Right ventricle myocardium superior (tissue), 1 donor: ENCODE data around the gene STUM. TPM values are rescaled to one million over a fixed set of nuclear protein-coding genes. Genes with fewer than 3 reads are reported as not detected.
"Not testable (repeated sequence)": the region's sequence is repeated elsewhere in the genome, so short reads cannot be mapped to it uniquely, and the experiment has no call there.

Experiments used
- ATAC-seq: fragments of 200-7000 bp; cut with Tn5 transposase; one replicate; pipeline ENCODE4 v1.9.1; 2020; ENCODE audit warnings: mild to moderate bottlenecking; ENCODE audit not compliant: poor library complexity
- DNase-seq: peaks from one replicate; pipeline ENCODE4 v3.0.0-alpha.2; 2020
- intact Hi-C: fragments of 100-400 bp; cut with DNase I; formaldehyde crosslinking; loops from one replicate; pipeline ENCODE4 v1.11.2; 2022
- long read RNA-seq: library from polyadenylated mRNA; unstranded; transcript quantifications from one replicate; pipeline ENCODE4 v2.0.0, GENCODE V29; 2021
- total RNA-seq: library from RNA; stranded (reverse); fragmentation: NEBNext Ultra II Directional; extraction: Animal tissue kit (Norgen Biotek cat#: 25700); gene quantifications from one replicate; pipeline ENCODE4 v1.2.1, GENCODE V29; 2021
- donor health status: DM: no; HTN: yes; CAD: no; lungs with severe emphysema.

STUM gene
- total RNA-seq: 1.2 TPM
- long read RNA-seq, partial matches to known transcripts: 0 of 1 reads
- long read RNA-seq, other reads (novel, unspliced or antisense): 1 of 1 reads

GRCh38 chr1:226548256-226549093 lies at the start of gene STUM:
STUM (plus strand) TSS chr1:226548764; CDS start chr1:226548905, 141 bp downstream.
- DNase-seq (no peak), ATAC-seq (peak; percentile 80)
- intact Hi-C loops: loop anchor here (5.0 kb wide), 1 partner anchor 126 kb away; no protein-coding TSS in a partner anchor

GRCh38 chr1:226499699-226500098 lies 48.9 kb upstream of the STUM start:
- ATAC-seq, intact Hi-C loops: not testable (repeated sequence)

GRCh38 chr1:226506021-226506420 lies 42.5 kb upstream of the STUM start:
- ATAC-seq (no peak), DNase-seq (no peak)
- intact Hi-C loops: no loop called here

More at GRCh38 chr1:226499699-226500098, 48.9 kb upstream of the STUM start:
- not testable (repeated sequence) for DNase-seq

- intact Hi-C loops: no loop called here
- ATAC-seq (no peak), DNase-seq (no peak)
These were observed 41.6 kb upstream of the STUM start for GRCh38 chr1:226506921-226507320.

- intact Hi-C loops: no loop called here
- DNase-seq (no peak), ATAC-seq (no peak)
These were observed 38.1 kb upstream of the STUM start for GRCh38 chr1:226510453-226510852.

- ATAC-seq (no peak), DNase-seq (no peak)
- intact Hi-C loops: no loop called here
These were observed 37.3 kb upstream of the STUM start for GRCh38 chr1:226511296-226511695.

GRCh38 chr1:226512076-226512728 lies 36.4 kb upstream of the STUM start:
- no peak for DNase-seq
- no peak for ATAC-seq
- intact Hi-C loops: no loop called here

GRCh38 chr1:226518375-226518774 lies 30.2 kb upstream of the STUM start:
- no peak for ATAC-seq

GRCh38 chr1:226519135-226519534 lies 29.4 kb upstream of the STUM start:
- intact Hi-C loops: no loop called here
- DNase-seq (no peak), ATAC-seq (no peak)

More at GRCh38 chr1:226518375-226518774, 30.2 kb upstream of the STUM start:
- DNase-seq: no peak
- intact Hi-C loops: no loop called here

- DNase-seq (no peak), ATAC-seq (peak; percentile 68)
- intact Hi-C loops: no loop called here
These were observed 28.6 kb upstream of the STUM start for GRCh38 chr1:226519716-226520598.

- ATAC-seq: no peak
- intact Hi-C loops: no loop called here
- no peak for DNase-seq
These were observed 27.8 kb upstream of the STUM start for GRCh38 chr1:226520640-226521355.

- no peak for DNase-seq
- no peak for ATAC-seq
- intact Hi-C loops: no loop called here
These were observed 24.7 kb upstream of the STUM start for GRCh38 chr1:226523646-226524406.

GRCh38 chr1:226524547-226524946 lies 24.0 kb upstream of the STUM start:
- ATAC-seq (no peak), DNase-seq (no peak)
- intact Hi-C loops: no loop called here

- no peak for DNase-seq
- no peak for ATAC-seq
- intact Hi-C loops: no loop called here
These were observed 22.8 kb upstream of the STUM start for GRCh38 chr1:226525750-226526149.

GRCh38 chr1:226526801-226527595 lies 21.6 kb upstream of the STUM start:
- intact Hi-C loops: no loop called here
- ATAC-seq: peak; percentile 82
- DNase-seq: peak; percentile 70

- no peak for DNase-seq
- intact Hi-C loops: no loop called here
- no peak for ATAC-seq
These were observed 18.7 kb upstream of the STUM start for GRCh38 chr1:226529891-226530290.

- DNase-seq: no peak
- intact Hi-C loops: no loop called here
- ATAC-seq: no peak
These were observed 18.0 kb upstream of the STUM start for GRCh38 chr1:226530591-226530990.
